Measurements from ENCODE around the gene LMAN1.

Gene LMAN1

GRCh38 chr18:59308938-59309260 lies 50.2 kb downstream of the LMAN1 start:
- Histone ChIP-seq H3K9me3 (ENCODE audit: control insufficient read depth, insufficient read depth, low read depth, low read length) (no peaks in the 10 kb centered on the region), H3K4me3 (ENCODE audit: low read depth, low read length) (peak overlapping the region; percentile 41), H3K27ac (ENCODE audit: extremely low read depth, low read depth, low read length) (no peak overlapping the region), H3K36me3 (ENCODE audit: control insufficient read depth in 2 of 2, insufficient read depth in 1 of 2, low read length in 2 of 2) (no peaks in the 10 kb centered on the region), H3K4me1 (ENCODE audit: control insufficient read depth, insufficient read depth, low read length) (peaks cover 5% of the 10 kb centered on the region)
- TF ChIP-seq HOXD13 (CRISPR knock-in tag; IDR thresholded peaks at IDR 0.05; ENCODE audit: borderline replicate concordance) (no peak), ZNF157 (tag by site-specific recombination; IDR thresholded peaks at IDR 0.05) (no peak), ZBTB26 (tag by site-specific recombination; optimal IDR thresholded peaks at IDR 0.05) (peak; percentile 25)
- ChIA-PET POLR2A (interaction anchor here (1.6 kb wide), 1 partner anchor 94 kb away, joined by 6 read pairs; no protein-coding TSS in a partner anchor), CTCF (interaction anchor here (0.6 to 8.3 kb wide), 18 partner anchors 9 to 1877 kb away, joined by 3 to 163 read pairs (median 6); partner anchors contain the start of gene CPLX4)

GRCh38 chr18:59308248-59308937 lies 50.7 kb downstream of the LMAN1 start:
- H3K9me3 ChIP-seq (ENCODE audit: control insufficient read depth, insufficient read depth, low read depth, low read length) = no peaks in the 10 kb centered on the region
- POLR2A ChIA-PET = interaction anchor here (1.6 kb wide), 1 partner anchor 94 kb away, joined by 6 read pairs; no protein-coding TSS in a partner anchor
- H3K36me3 ChIP-seq (ENCODE audit: control insufficient read depth in 2 of 2, insufficient read depth in 1 of 2, low read length in 2 of 2) = no peaks in the 10 kb centered on the region
- CTCF ChIA-PET = interaction anchor here (0.5 to 8.3 kb wide), 38 partner anchors 8 to 1241 kb away, joined by 3 to 163 read pairs (median 4); partner anchors contain the start of gene CPLX4
- no peak overlapping the region for H3K27ac ChIP-seq (ENCODE audit: extremely low read depth, low read depth, low read length)
- H3K4me3 ChIP-seq (ENCODE audit: low read depth, low read length) = peak overlapping the region; percentile 41
- peaks cover 5% of the 10 kb centered on the region for H3K4me1 ChIP-seq (ENCODE audit: control insufficient read depth, insufficient read depth, low read length)
- TF ChIP-seq ZNF416 (tag by site-specific recombination; IDR thresholded peaks at IDR 0.05) (no peak), GLI4 (tag by site-specific recombination; IDR thresholded peaks at IDR 0.05) (no peak), ZNF585B (tag by site-specific recombination; IDR thresholded peaks at IDR 0.05) (no peak), ZNF148 (tag by site-specific recombination; IDR thresholded peaks at IDR 0.05; ENCODE audit: borderline replicate concordance) (no peak), SP7 (tag by site-specific recombination; IDR thresholded peaks at IDR 0.05) (peak; percentile 50; the same call in 1 of the 2 replicates), ZBTB10 (tag by site-specific recombination; IDR thresholded peaks at IDR 0.05) (peak; percentile 48; the same call in 1 of the 2 replicates), ZIC2 (tag by site-specific recombination; IDR thresholded peaks at IDR 0.05) (peak; percentile 81), ZSCAN30 (tag by site-specific recombination; IDR thresholded peaks at IDR 0.05) (peak; percentile 79), SCRT1 (tag by site-specific recombination; IDR thresholded peaks at IDR 0.05; ENCODE audit: borderline replicate concordance) (no peak), ZNF10 (tag by site-specific recombination; IDR thresholded peaks at IDR 0.05) (no peak), ZNF311 (tag by site-specific recombination; IDR thresholded peaks at IDR 0.05; ENCODE audit: borderline replicate concordance) (no peak), ZNF645 (tag by site-specific recombination; IDR thresholded peaks at IDR 0.05) (no peak), IKZF3 (tag by site-specific recombination; IDR thresholded peaks at IDR 0.05) (peak; percentile 90), ZBTB17 (tag by site-specific recombination; IDR thresholded peaks at IDR 0.05) (peak; percentile 48), CTCF (tag by site-specific recombination; IDR thresholded peaks at IDR 0.05) (peak; percentile 94), ZNF274 (IDR thresholded peaks at IDR 0.05; ENCODE audit: low read length) (no peak), ZNF274 (tag by site-specific recombination; IDR thresholded peaks at IDR 0.05; ENCODE audit: borderline replicate concordance) (no peak), ZNF140 (tag by site-specific recombination; IDR thresholded peaks at IDR 0.05) (no peak), ZBTB44 (tag by site-specific recombination; IDR thresholded peaks at IDR 0.05) (no peak)
